ENCODE results near the gene KCNQ1. TPM values are rescaled to one million over a fixed set of nuclear protein-coding genes. Genes with fewer than 3 reads are reported as not detected.

The KCNQ1 gene
- total and polyA plus RNA-seq, 9 of the 15 experiments (the other 6 are each of a cell fraction or from before 2014, with no cell fraction given) = 0.44 TPM; not detected in 8

DNA sequence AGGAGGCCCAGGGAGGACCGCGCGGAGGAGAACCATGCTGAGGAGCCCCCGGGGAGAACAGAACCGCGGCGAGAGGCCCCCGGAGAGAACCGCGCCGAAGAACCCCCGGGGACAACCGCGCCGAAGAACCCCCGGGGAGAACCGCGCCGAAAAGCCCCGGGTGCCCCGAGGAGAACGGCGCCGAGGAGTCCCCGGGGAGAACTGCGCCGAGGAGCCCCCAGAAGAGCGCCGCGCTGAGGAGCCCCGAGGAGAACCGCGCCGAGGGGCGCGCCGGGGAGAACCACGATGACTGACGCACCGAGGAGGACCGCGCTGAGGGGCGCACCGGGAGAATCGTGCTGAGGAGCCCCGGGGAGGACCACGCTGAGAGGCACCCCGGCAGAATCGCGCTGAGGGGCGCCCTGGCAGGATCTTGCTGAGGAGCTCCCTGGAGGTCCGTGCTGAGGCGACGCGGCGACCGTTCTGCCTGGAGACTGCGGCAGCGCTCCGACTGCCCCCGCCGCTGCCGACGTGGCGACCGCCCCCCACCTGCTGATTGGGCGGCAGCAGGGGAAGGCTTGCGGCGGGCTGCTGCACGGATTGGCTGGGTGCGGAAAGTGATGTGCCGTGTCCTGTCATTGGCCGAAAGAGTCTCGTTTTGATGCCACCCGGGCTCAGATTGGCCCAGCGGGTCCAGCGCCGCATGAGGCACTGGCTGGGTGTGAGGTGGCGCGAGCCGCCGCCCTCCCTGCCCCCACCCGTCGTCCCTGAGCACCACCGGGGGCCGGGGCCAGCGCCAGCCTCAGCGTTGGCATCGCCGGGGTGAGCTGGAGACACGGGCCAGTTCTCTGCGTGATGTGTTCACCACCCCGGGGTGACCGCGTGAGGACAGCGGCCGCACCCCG, 255.0 kb downstream of the KCNQ1 start, which contains the start of gene KCNQ1OT1 (continued):
- TF ChIP-seq, protein P1, sequence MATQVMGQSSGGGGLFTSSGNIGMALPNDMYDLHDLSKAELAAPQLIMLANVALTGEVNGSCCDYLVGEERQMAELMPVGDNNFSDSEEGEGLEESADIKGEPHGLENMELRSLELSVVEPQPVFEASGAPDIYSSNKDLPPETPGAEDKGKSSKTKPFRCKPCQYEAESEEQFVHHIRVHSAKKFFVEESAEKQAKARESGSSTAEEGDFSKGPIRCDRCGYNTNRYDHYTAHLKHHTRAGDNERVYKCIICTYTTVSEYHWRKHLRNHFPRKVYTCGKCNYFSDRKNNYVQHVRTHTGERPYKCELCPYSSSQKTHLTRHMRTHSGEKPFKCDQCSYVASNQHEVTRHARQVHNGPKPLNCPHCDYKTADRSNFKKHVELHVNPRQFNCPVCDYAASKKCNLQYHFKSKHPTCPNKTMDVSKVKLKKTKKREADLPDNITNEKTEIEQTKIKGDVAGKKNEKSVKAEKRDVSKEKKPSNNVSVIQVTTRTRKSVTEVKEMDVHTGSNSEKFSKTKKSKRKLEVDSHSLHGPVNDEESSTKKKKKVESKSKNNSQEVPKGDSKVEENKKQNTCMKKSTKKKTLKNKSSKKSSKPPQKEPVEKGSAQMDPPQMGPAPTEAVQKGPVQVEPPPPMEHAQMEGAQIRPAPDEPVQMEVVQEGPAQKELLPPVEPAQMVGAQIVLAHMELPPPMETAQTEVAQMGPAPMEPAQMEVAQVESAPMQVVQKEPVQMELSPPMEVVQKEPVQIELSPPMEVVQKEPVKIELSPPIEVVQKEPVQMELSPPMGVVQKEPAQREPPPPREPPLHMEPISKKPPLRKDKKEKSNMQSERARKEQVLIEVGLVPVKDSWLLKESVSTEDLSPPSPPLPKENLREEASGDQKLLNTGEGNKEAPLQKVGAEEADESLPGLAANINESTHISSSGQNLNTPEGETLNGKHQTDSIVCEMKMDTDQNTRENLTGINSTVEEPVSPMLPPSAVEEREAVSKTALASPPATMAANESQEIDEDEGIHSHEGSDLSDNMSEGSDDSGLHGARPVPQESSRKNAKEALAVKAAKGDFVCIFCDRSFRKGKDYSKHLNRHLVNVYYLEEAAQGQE (IDR thresholded peaks at IDR 0.05; ENCODE audit: borderline replicate concordance) = no peak
- TF ChIP-seq, protein P1 (CRISPR knock-in tag; IDR thresholded peaks at IDR 0.05; ENCODE audit: low read depth) = no peak
- TF ChIP-seq ZNF77 (CRISPR knock-in tag; IDR thresholded peaks at IDR 0.05) (no peak), HDGF (IDR thresholded peaks at IDR 0.05) (no peak), MYC (IDR thresholded peaks at IDR 0.05; ENCODE audit: low read depth, low read length) (peak; percentile 68; the same call in 1 of the 2 replicates), MYC (CRISPR knock-in tag; IDR thresholded peaks at IDR 0.05; ENCODE audit: borderline replicate concordance, low read depth) (no peak), ZNF384 (IDR thresholded peaks at IDR 0.05; ENCODE audit: low read depth, low read length) (no peak), ZNF445 (CRISPR knock-in tag; IDR thresholded peaks at IDR 0.05; ENCODE audit: low read depth) (no peak), C11orf30 (IDR thresholded peaks at IDR 0.05; ENCODE audit: low read depth) (no peak), ZNF583 (CRISPR knock-in tag; IDR thresholded peaks at IDR 0.05) (no peak), BDP1 (IDR thresholded peaks at IDR 0.05; ENCODE audit: insufficient read depth, insufficient read length) (no peak), EZH2 (IDR thresholded peaks at IDR 0.05; ENCODE audit: borderline replicate concordance, low read depth, low read length) (no peak), PRPF4 (IDR thresholded peaks at IDR 0.05; ENCODE audit: insufficient read depth, low read depth, low read length, poor library complexity, severe bottlenecking) (peak; percentile 68), ELF2 (CRISPR knock-in tag; IDR thresholded peaks at IDR 0.05) (no peak)
- TF ChIP-seq, protein P2, sequence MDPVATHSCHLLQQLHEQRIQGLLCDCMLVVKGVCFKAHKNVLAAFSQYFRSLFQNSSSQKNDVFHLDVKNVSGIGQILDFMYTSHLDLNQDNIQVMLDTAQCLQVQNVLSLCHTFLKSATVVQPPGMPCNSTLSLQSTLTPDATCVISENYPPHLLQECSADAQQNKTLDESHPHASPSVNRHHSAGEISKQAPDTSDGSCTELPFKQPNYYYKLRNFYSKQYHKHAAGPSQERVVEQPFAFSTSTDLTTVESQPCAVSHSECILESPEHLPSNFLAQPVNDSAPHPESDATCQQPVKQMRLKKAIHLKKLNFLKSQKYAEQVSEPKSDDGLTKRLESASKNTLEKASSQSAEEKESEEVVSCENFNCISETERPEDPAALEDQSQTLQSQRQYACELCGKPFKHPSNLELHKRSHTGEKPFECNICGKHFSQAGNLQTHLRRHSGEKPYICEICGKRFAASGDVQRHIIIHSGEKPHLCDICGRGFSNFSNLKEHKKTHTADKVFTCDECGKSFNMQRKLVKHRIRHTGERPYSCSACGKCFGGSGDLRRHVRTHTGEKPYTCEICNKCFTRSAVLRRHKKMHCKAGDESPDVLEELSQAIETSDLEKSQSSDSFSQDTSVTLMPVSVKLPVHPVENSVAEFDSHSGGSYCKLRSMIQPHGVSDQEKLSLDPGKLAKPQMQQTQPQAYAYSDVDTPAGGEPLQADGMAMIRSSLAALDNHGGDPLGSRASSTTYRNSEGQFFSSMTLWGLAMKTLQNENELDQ (CRISPR knock-in tag; IDR thresholded peaks at IDR 0.05; ENCODE audit: borderline replicate concordance) = 0 out of 2 replicates have a peak, but pooled peaks have one; percentile 16
- TF ChIP-seq, protein P3, sequence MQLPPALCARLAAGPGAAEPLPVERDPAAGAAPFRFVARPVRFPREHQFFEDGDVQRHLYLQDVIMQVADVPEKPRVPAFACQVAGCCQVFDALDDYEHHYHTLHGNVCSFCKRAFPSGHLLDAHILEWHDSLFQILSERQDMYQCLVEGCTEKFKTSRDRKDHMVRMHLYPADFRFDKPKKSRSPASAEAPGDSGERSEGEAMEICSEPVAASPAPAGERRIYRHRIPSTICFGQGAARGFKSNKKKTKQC (CRISPR knock-in tag; IDR thresholded peaks at IDR 0.05) = peak; percentile 22; the same call in 1 of the 2 replicates
